Stimulated activated effector memory CD8-positive, alpha-beta T cell treated with anti-CD3 and anti-CD28 coated beads, Interleukin-12 subunit alpha, Interleukin-12 subunit beta, amount 100 ng/mL, for 72 hours (primary cell): ENCODE measurements around the gene MESP2.
A peak's percentile ranks its signal among the peaks of the same experiment; 100 is the strongest.

Source experiments
- ATAC-seq: fragments of 150-1000 bp; cut with Tn5 transposase; 2 replicates; pipeline ENCODE4 v1.10.0; 2021
- DNase-seq, 2 donors: peaks; one replicate each; pipeline ENCODE4 v3.0.0; 2021 to 2022; ENCODE audit warnings: low spot score in 2 of 2
- H3K27ac Mint-ChIP-seq: one replicate; pipeline ENCODE4 v1.8.0; 2022; ENCODE audit warnings: mild to moderate bottlenecking, mixed read lengths
- H3K36me3 Mint-ChIP-seq: one replicate; pipeline ENCODE4 v1.8.0; 2022; ENCODE audit warnings: mild to moderate bottlenecking, mixed read lengths
- H3K4me1 Mint-ChIP-seq: one replicate; pipeline ENCODE4 v1.8.0; 2022; ENCODE audit warnings: mixed read lengths
- H3K4me3 Mint-ChIP-seq: one replicate; pipeline ENCODE4 v1.8.0; 2022; ENCODE audit warnings: mild to moderate bottlenecking, mixed read lengths
- H3K9me3 Mint-ChIP-seq: one replicate; pipeline ENCODE4 v1.8.0; 2022; ENCODE audit warnings: mixed read lengths

MESP2 gene

GRCh38 chr15:89776274-89777072 lies at the start of gene MESP2:
Gene MESP2 (plus strand): TSS chr15:89776332. CDS start chr15:89776358, 26 bp downstream.
- H3K4me3 Mint-ChIP-seq, result peak within 1 kb of the TSS; percentile 45
- peak; percentile 51 to 77 for DNase-seq
- ATAC-seq, result peak; percentile 70
- no peaks in the 10 kb centered on the region for H3K9me3 Mint-ChIP-seq
- no peaks in the 10 kb centered on the region for H3K36me3 Mint-ChIP-seq
- H3K4me1 Mint-ChIP-seq, result peaks cover 8% of the 10 kb centered on the region
- no peak within 1 kb of the TSS for H3K27ac Mint-ChIP-seq

GRCh38 chr15:89728254-89728653 lies 47.9 kb upstream of the MESP2 start:
- Mint-ChIP-seq H3K4me3 (no peak overlapping the region), H3K27ac (no peak overlapping the region), H3K9me3 (peaks cover 2% of the 10 kb centered on the region), H3K36me3 (no peaks in the 10 kb centered on the region), H3K4me1 (no peaks in the 10 kb centered on the region)
- DNase-seq, result no peak
- ATAC-seq, result no peak

GRCh38 chr15:89731275-89731674 lies 44.9 kb upstream of the MESP2 start:
- no peak for DNase-seq
- no peak for ATAC-seq
- H3K36me3 Mint-ChIP-seq, result no peaks in the 10 kb centered on the region
- no peaks in the 10 kb centered on the region for H3K4me1 Mint-ChIP-seq
- H3K27ac Mint-ChIP-seq, result no peak overlapping the region
- H3K4me3 Mint-ChIP-seq, result no peak overlapping the region
- H3K9me3 Mint-ChIP-seq, result no peaks in the 10 kb centered on the region

GRCh38 chr15:89732451-89733172 lies 43.5 kb upstream of the MESP2 start:
- H3K4me3 Mint-ChIP-seq, result no peak overlapping the region
- no peaks in the 10 kb centered on the region for H3K4me1 Mint-ChIP-seq
- H3K9me3 Mint-ChIP-seq, result no peaks in the 10 kb centered on the region
- ATAC-seq (no peak), DNase-seq (no peak)
- no peak overlapping the region for H3K27ac Mint-ChIP-seq
- H3K36me3 Mint-ChIP-seq, result no peaks in the 10 kb centered on the region

- no peak overlapping the region for H3K27ac Mint-ChIP-seq
- no peaks in the 10 kb centered on the region for H3K9me3 Mint-ChIP-seq
Observed at GRCh38 chr15:89735773-89736172, 40.4 kb upstream of the MESP2 start.

GRCh38 chr15:89740137-89740536 lies 36.0 kb upstream of the MESP2 start:
- Mint-ChIP-seq H3K4me1 (peaks cover 5% of the 10 kb centered on the region), H3K9me3 (no peaks in the 10 kb centered on the region), H3K36me3 (no peaks in the 10 kb centered on the region), H3K27ac (no peak overlapping the region), H3K4me3 (no peak overlapping the region)
- peak; percentile 55 to 83 for DNase-seq
- ATAC-seq, result peak; percentile 83

More at GRCh38 chr15:89735773-89736172, 40.4 kb upstream of the MESP2 start:
- no peak for DNase-seq
- no peaks in the 10 kb centered on the region for H3K36me3 Mint-ChIP-seq
- ATAC-seq, result no peak
- no peak overlapping the region for H3K4me3 Mint-ChIP-seq
- peaks cover 5% of the 10 kb centered on the region for H3K4me1 Mint-ChIP-seq

GRCh38 chr15:89743011-89743410 lies 33.1 kb upstream of the MESP2 start:
- Mint-ChIP-seq H3K4me1 (peaks cover 5% of the 10 kb centered on the region), H3K36me3 (no peaks in the 10 kb centered on the region), H3K27ac (no peak overlapping the region), H3K9me3 (no peaks in the 10 kb centered on the region), H3K4me3 (no peak overlapping the region)
- ATAC-seq (no peak), DNase-seq (no peak)

- Mint-ChIP-seq H3K4me1 (peaks cover 5% of the 10 kb centered on the region), H3K36me3 (no peaks in the 10 kb centered on the region), H3K4me3 (no peak overlapping the region), H3K9me3 (no peaks in the 10 kb centered on the region), H3K27ac (no peak overlapping the region)
- ATAC-seq (no peak), DNase-seq (no peak)
Observed at GRCh38 chr15:89743594-89743993, 32.5 kb upstream of the MESP2 start.

GRCh38 chr15:89745131-89745530 lies 31.0 kb upstream of the MESP2 start:
- H3K4me1 Mint-ChIP-seq, result peaks cover 8% of the 10 kb centered on the region
- no peak overlapping the region for H3K27ac Mint-ChIP-seq
- H3K36me3 Mint-ChIP-seq, result peaks cover 7% of the 10 kb centered on the region
- no peak for ATAC-seq
- H3K4me3 Mint-ChIP-seq, result no peak overlapping the region
- H3K9me3 Mint-ChIP-seq, result no peaks in the 10 kb centered on the region
- DNase-seq, result no peak

GRCh38 chr15:89745768-89746167 lies 30.4 kb upstream of the MESP2 start:
- no peak for DNase-seq
- Mint-ChIP-seq H3K36me3 (peaks cover 13% of the 10 kb centered on the region), H3K27ac (no peak overlapping the region), H3K9me3 (no peaks in the 10 kb centered on the region), H3K4me1 (peaks cover 6% of the 10 kb centered on the region), H3K4me3 (no peak overlapping the region)
- ATAC-seq, result no peak

GRCh38 chr15:89746386-89746780 lies 29.7 kb upstream of the MESP2 start:
- ATAC-seq (no peak), DNase-seq (no peak)
- Mint-ChIP-seq H3K27ac (no peak overlapping the region), H3K4me1 (peaks cover 6% of the 10 kb centered on the region), H3K36me3 (peaks cover 15% of the 10 kb centered on the region), H3K4me3 (no peak overlapping the region), H3K9me3 (no peaks in the 10 kb centered on the region)

- Mint-ChIP-seq H3K9me3 (no peaks in the 10 kb centered on the region), H3K27ac (no peak overlapping the region), H3K4me1 (peaks cover 6% of the 10 kb centered on the region), H3K4me3 (no peak overlapping the region), H3K36me3 (peaks cover 15% of the 10 kb centered on the region)
- DNase-seq (no peak), ATAC-seq (no peak)
Observed at GRCh38 chr15:89747708-89748682, 28.1 kb upstream of the MESP2 start.

- no peaks in the 10 kb centered on the region for H3K9me3 Mint-ChIP-seq
- peak overlapping the region; percentile 70 for H3K4me3 Mint-ChIP-seq
- peaks cover 6% of the 10 kb centered on the region for H3K4me1 Mint-ChIP-seq
- H3K36me3 Mint-ChIP-seq, result peaks cover 15% of the 10 kb centered on the region
- no peak for DNase-seq
- ATAC-seq, result no peak
- no peak overlapping the region for H3K27ac Mint-ChIP-seq
Observed at GRCh38 chr15:89749054-89749453, 27.1 kb upstream of the MESP2 start.

- no peaks in the 10 kb centered on the region for H3K9me3 Mint-ChIP-seq
- H3K4me3 Mint-ChIP-seq, result peak overlapping the region; percentile 70
- H3K4me1 Mint-ChIP-seq, result peaks cover 6% of the 10 kb centered on the region
- no peak for DNase-seq
- peaks cover 15% of the 10 kb centered on the region for H3K36me3 Mint-ChIP-seq
- ATAC-seq, result no peak
- peak overlapping the region; percentile 78 for H3K27ac Mint-ChIP-seq
Observed at GRCh38 chr15:89749526-89749925, 26.6 kb upstream of the MESP2 start.

GRCh38 chr15:89749951-89750559 lies 26.1 kb upstream of the MESP2 start:
- H3K4me3 Mint-ChIP-seq, result peak overlapping the region; percentile 70
- H3K27ac Mint-ChIP-seq, result peak overlapping the region; percentile 78
- peak in 1 of 2 donors; percentile 63 for DNase-seq
- peak; percentile 5 for ATAC-seq
- H3K9me3 Mint-ChIP-seq, result no peaks in the 10 kb centered on the region
- H3K36me3 Mint-ChIP-seq, result peaks cover 15% of the 10 kb centered on the region
- peaks cover 6% of the 10 kb centered on the region for H3K4me1 Mint-ChIP-seq
